HPDE6-E6E7 (cell line): ENCODE results near the gene USP32.
"Not testable (repeated sequence)": the region's sequence is repeated elsewhere in the genome, so short reads cannot be mapped to it uniquely, and the experiment has no call there.

Experiments used
- DNase-seq: peaks from one replicate; pipeline ENCODE4 v3.0.0; 2011; ENCODE audit warnings: missing footprints; ENCODE audit errors: extremely low spot score

USP32 gene

GRCh38 chr17:60392042-60392844, at the start of gene USP32:
Gene USP32, minus strand, starts transcription at chr17:60392133. Its CDS starts 194 bp downstream, at chr17:60391939.
- DNase-seq: peak; percentile 93

GRCh38 chr17:60439501-60439900, 47.6 kb upstream of the USP32 start:
- no peak for DNase-seq

GRCh38 chr17:60436676-60437075, 44.7 kb upstream of the USP32 start:
- DNase-seq: no peak

GRCh38 chr17:60435244-60436167, 43.6 kb upstream of the USP32 start:
- DNase-seq: peak; percentile 60

GRCh38 chr17:60433021-60433997, 41.4 kb upstream of the USP32 start:
- not testable (repeated sequence) for DNase-seq

- not testable (repeated sequence) for DNase-seq
Observed at GRCh38 chr17:60430561-60430960, 38.6 kb upstream of the USP32 start.

GRCh38 chr17:60428491-60428890, 36.6 kb upstream of the USP32 start:
- not testable (repeated sequence) for DNase-seq

GRCh38 chr17:60426596-60426995, 34.7 kb upstream of the USP32 start:
- DNase-seq: no peak

- DNase-seq: no peak
Observed at GRCh38 chr17:60425626-60426025, 33.7 kb upstream of the USP32 start.

GRCh38 chr17:60423865-60424264, 31.9 kb upstream of the USP32 start:
- DNase-seq: no peak

GRCh38 chr17:60422162-60422665, 30.3 kb upstream of the USP32 start, which contains the start of gene CHCT1:
Gene CHCT1, plus strand, starts transcription at chr17:60422489. Its CDS starts 104 bp downstream, at chr17:60422593.
- DNase-seq: no peak

GRCh38 chr17:60421273-60422161, 29.6 kb upstream of the USP32 start:
- peak; percentile 72 for DNase-seq

GRCh38 chr17:60419875-60420274, 27.9 kb upstream of the USP32 start:
- not testable (repeated sequence) for DNase-seq

- DNase-seq: not testable (repeated sequence)
Observed at GRCh38 chr17:60419003-60419402, 27.1 kb upstream of the USP32 start.

- DNase-seq: no peak
Observed at GRCh38 chr17:60416368-60416925, 24.5 kb upstream of the USP32 start.

GRCh38 chr17:60415146-60415545, 23.2 kb upstream of the USP32 start:
- DNase-seq: no peak

GRCh38 chr17:60412701-60413100, 20.8 kb upstream of the USP32 start:
- DNase-seq: no peak

- DNase-seq: no peak
Observed at GRCh38 chr17:60410001-60410400, 18.1 kb upstream of the USP32 start.

- DNase-seq: no peak
Observed at GRCh38 chr17:60406887-60407286, 15.0 kb upstream of the USP32 start.

- DNase-seq: no peak
Observed at GRCh38 chr17:60403962-60404361, 12.0 kb upstream of the USP32 start.
